Measurements from ENCODE around the gene CROCC2.

DNA sequence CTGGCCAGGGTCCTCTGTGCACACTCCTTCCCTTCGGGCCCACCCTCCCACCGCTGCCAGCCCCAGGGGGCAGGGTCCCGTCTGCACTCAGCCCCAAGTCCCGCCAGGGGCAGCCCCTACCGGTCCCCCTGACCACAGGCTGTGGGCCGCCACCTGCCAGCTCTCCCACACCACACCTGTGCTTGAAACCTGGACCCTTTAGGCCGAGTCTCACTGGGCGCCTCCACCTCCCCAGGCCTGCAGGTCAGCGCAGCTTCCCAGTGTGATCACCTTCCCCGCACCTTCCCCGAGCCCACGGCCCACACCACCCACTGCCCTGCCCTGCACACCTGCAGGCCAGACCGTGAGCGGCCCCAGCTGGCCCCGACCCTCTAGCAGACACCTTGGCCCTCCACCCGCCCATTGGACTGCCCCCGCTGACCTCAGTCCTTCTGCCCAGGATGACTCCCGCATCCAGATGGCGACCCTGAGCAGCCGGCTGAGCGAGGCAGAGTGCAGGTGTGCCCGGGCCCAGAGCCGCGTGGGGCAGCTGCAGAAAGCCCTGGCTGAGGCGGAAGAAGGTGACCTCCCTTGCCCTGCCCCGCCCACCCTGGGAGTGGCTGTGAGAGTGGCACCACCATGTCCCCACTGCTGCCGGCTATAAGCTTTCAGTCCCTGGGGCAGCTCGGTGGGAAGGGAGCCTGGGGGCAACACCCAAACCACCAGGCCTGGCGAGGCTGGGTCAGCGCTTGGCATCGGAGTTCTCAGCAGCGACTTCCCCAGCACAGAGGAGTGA lies 61.0 kb downstream of the CROCC2 start:
- TF ChIP-seq POLR2A (IDR thresholded peaks at IDR 0.05; ENCODE audit: borderline replicate concordance, extremely low read depth, insufficient read depth, insufficient read length) (no peak), POLR2AphosphoS5 (IDR thresholded peaks at IDR 0.05; ENCODE audit: low read depth, low read length) (no peak), ZNF274 (IDR thresholded peaks at IDR 0.05; ENCODE audit: low read depth, low read length) (no peak)
- TF ChIP-seq, protein P1, sequence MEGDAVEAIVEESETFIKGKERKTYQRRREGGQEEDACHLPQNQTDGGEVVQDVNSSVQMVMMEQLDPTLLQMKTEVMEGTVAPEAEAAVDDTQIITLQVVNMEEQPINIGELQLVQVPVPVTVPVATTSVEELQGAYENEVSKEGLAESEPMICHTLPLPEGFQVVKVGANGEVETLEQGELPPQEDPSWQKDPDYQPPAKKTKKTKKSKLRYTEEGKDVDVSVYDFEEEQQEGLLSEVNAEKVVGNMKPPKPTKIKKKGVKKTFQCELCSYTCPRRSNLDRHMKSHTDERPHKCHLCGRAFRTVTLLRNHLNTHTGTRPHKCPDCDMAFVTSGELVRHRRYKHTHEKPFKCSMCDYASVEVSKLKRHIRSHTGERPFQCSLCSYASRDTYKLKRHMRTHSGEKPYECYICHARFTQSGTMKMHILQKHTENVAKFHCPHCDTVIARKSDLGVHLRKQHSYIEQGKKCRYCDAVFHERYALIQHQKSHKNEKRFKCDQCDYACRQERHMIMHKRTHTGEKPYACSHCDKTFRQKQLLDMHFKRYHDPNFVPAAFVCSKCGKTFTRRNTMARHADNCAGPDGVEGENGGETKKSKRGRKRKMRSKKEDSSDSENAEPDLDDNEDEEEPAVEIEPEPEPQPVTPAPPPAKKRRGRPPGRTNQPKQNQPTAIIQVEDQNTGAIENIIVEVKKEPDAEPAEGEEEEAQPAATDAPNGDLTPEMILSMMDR (IDR thresholded peaks at IDR 0.05 in 2 of 3, conservative IDR thresholded peaks at IDR 0.05 in 1 of 3; ENCODE audit: borderline replicate concordance in 1 of 3, insufficient read depth in 1 of 3, low read depth in 2 of 3, low read length in 2 of 3), result no peak
